Ramos (cell line): Measurements from ENCODE around the gene TCEAL1.
"Not testable (repeated sequence)": the region's sequence is repeated elsewhere in the genome, so short reads cannot be mapped to it uniquely, and the experiment has no call there.

Experiments used
- in situ Hi-C: fragments of 300-500 bp; cut with MboI; formaldehyde crosslinking; loops from one replicate; pipeline ENCODE4 v1.14.3; 2022; ENCODE audit warnings: low sequenced_read_pairs; ENCODE audit not compliant: unreplicated experiment

TCEAL1 gene

DNA sequence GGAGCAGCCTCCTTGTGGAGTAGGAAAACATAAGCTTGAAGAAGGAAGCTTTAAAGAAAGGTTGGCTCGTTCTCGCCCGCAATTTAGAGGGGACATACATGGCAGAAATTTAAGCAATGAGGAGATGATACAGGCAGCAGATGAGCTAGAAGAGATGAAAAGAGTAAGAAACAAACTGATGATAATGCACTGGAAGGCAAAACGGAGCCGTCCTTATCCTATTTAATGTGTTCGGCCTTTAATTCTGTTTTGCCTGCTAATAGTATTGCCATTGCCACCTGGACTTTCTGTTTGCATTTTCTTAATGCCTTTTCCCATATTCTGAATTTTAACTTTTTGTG is 1.4 kb downstream of the TCEAL1 start:
- in situ Hi-C loops = no loop called here

DNA sequence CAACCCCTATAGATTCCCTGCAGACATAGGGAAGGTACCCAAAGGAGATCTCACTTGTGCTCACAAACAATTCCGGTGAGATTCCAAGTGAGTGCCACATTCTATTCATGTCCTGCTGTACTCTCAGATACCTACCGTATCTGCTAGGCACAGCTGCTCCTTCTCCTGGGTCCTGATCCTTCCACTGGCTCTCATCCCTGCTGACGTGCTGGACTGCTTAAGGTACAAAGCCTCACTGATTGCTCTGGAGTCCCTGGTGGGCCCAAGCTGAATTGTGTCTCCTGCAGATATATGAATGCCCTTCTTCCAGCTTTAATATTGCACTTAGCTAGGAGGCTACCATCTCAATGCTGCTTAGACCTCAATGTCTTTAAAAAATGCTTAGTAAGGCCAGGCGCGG is 2.4 kb downstream of the TCEAL1 start:
- in situ Hi-C loops = no loop called here

DNA sequence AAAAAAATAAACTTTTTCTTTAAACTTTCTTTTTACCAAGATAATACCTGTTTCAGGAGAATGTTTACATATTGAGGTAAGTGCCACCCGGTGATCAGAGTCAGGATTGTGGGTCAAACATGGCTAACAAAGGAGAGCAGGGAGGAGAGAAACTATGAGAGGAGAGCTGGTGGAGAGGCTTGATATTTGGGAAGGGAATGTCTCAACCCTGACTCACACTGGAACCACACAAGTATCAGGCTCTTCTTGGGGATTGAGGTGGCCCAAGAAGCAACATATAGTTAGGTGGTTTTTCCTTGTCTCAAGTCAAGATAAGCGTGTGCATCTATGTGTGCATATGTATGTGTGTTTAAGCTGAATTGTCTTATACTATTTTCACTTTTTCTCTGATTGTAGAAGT is 6.7 kb downstream of the TCEAL1 start:
- in situ Hi-C loops = no loop called here

DNA sequence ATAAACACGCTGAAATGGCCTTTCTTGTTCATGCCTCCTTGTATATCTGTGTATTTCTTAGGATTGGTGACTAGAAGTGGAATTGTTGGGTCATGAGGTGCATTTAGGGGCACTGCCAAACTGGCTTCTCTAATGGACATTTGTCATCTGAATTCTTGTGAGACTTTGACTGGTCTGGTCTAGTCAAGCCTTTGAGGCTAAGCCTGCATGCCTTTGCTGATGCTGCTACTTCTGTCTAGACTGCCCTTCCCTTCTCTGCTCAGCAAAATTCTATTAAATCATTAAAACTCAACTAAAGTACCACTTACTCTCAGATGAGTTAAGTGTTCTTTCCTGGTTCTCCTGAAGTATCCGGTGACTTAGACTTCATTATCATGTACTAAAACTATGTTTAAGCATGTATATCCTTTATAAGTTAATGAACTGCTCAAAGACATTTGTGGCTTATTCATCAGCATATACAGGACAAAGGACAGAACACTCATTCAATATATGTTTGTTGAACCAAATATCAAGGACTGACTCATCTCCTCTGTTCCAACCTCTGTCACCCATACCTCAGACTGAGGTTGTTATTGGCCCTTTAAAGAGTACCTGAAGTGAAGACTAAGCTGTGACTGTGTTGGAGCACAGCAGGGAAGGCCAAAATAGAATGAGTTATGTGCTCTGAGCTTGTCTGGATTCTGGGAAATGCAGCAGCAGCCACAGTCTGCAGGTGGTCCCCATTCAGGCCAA is 9.0 kb downstream of the TCEAL1 start:
- in situ Hi-C loops = no loop called here

DNA sequence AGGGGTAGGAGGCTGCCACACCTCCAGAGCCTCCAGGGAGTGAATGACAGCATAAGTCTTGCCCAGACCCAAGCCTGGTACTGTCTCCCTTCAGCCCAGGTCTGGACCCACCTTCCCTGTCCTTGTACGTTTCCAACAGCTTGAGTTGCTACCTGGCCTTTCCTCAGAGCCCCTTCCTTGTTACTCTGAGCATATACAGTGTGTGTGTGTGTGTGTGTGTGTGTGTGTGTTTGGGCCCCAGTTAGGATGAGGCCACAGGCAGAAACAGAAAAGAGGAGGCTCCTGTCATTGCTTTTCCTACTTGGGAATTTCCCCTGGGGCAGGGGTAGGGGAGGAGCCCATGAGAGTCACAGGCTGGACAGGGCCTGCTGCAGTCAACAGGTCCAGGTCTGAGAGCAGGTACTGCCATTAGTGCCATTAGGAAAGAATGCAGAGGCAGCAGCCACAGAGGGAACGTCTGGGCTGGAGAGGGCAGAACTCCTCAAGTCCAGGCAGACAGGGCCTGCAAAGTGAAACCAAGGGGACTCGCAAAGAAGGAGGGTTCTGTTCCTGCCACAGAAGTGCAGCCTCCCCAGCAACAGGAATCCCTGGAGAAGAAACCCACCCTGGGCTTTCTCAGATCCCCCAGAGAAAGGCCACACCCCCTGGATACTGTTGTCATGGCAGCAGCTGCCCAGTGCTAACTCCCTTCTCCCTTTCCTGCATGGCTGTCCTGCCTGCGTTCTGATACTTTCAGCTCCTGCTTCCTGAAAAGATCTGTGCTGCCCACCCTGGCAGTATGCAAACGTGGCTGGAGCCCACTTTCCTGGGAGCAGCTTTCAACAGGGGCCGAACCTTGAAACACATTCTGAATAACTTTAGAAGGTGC is 9.9 kb downstream of the TCEAL1 start:
- in situ Hi-C loops = not testable (repeated sequence)

DNA sequence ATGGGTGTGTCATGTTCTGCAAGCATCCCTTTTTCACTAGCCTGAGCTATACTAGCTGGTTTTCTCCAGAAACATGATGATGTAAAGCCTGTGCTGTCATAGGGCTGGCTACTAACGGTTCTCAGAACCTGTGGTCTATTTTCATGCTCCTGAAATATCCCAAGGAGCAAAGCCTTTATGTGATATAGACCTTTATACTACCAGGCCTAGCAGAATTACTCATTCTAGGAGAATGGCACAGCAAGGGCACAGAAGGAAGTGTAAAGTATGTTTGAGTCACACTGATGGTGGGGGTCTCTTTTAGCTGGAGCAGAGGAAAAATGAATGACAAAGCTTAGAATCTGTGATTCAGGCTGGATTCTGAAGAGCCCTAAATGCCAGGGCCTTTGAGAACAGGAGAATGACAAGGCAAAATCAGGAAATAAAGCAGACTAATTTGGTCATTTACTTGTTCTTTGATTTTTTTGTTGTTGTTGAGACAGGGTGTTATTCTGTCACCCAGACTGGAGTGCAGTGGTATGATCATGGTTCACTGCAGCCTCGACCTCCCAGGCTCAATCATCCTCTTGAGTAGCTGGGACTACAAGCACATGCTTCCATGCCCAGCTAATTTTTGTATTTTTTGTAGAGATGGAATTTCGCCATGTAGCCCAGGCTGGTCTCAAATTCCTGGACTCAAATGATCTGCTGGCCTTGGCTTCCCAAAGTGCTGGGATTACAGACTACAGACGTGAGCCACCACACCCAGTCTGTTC is 11.8 kb downstream of the TCEAL1 start:
- in situ Hi-C loops = no loop called here

DNA sequence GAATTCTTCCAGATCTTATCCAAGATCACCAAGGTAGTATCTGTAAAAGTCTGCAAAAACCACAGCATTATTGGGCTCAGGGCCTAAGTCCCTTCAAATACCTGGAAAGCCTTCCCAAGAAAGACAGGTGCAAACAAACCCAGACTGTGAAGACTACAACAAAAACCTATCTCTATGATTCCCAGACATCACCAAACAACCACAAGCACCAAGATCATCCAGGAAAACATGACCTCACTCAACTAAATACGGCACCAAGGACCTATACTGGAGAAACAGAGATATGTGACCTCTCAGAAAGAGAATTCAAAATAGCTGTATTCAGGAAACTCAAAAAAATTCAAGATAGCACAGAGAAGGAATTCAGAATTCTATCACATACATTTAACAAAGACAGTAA is 15.3 kb downstream of the TCEAL1 start:
- in situ Hi-C loops = no loop called here

DNA sequence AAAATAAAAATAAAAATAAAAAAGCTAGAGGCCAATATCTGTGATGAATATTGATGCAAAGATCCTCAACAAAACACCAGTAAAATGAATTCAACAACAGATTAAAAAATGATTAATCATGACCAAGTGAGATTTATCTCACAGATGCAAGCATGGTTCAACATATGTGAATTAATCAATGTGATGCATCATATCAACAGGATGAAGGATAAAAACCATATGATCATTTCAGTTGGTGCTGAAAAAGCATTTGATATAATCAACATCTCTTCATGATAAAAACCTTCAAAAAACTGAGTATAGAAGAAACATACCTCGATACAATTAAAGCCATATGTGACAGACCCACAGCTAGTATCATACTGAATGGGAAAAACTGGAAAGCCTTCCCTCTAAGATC is 18.9 kb downstream of the TCEAL1 start:
- in situ Hi-C loops = no loop called here

DNA sequence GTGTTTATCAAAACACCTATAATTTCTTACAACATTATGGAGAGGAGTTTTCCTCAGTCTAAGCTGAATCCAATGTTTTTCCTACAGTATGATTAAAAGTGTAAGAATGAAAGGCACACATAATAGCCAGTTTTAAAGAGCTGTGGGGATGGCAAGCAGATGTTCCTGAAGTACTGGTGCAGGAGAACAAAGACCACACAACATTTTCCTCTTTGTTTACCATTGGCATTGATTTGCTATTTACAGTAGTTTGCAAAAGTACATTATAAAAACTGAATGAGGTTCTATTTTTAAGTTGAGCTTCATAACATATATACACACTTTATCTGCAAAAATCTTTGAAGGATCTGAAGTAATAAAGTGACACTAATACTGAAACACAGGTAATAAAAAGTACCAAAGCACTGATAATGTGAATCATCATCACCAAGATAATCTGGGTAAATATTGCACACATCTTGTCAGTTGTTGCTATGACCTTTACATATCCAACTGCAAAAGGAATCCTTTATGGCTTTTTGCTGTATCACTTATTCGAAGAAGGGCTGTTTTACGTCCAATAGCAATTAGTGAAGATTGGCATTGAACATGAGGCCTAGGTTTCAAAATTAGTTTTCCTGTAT is 22.5 kb downstream of the TCEAL1 start:
- in situ Hi-C loops = no loop called here

DNA sequence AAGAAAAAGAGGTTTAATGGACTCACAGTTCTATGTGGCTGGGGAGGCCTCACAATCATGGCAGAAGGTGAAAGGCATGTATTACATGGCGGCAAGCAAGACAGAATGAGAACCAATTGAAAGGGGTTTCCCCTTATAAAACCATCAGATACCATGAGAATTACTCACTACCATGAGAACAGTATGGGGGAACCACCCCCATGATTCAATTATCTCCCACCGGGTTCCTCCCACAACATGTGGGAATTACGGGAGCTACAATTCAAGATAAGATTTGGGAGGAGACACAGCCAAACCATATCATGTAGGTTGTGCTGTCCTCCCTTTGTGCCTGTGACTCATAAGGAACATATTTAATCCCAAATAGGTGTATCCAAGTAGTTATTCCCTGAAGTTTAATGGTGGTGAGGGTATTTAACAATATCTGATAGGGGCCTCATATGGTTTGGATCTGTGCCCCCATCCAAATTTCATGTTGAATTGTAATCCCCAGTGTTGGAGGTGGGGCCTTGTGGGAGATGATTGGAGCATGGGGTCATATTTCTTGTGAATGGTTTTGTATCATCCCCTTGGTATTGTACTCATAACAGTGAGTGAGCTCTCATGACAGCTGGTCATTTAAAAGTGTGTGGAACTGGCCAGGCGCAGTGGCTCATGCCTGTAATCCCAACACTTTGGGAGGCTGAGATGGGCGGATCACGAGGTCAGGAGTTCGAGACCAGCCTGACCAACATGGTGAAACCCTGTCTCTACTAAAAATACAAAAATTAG is 26.6 kb downstream of the TCEAL1 start:
- in situ Hi-C loops = not testable (repeated sequence)

DNA sequence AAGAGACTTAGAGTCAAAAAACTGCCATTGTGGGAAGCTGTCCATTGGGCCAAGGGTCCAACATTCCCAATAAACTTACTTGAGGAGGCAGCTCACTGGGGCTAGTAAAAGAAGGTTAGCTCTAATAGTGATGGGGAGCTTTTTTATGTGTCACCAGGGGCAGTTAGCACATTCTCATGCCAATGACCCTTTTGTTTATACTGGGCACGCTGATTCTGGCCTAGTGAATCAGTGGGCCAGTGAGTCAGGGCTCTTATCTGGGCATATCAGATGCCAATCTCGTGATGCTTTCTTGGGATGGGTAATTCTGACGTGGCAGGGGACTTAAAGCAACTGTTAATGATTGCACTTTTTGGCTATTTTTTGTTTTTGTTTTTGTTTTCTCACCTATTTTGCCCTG is 27.8 kb downstream of the TCEAL1 start:
- in situ Hi-C loops = no loop called here

DNA sequence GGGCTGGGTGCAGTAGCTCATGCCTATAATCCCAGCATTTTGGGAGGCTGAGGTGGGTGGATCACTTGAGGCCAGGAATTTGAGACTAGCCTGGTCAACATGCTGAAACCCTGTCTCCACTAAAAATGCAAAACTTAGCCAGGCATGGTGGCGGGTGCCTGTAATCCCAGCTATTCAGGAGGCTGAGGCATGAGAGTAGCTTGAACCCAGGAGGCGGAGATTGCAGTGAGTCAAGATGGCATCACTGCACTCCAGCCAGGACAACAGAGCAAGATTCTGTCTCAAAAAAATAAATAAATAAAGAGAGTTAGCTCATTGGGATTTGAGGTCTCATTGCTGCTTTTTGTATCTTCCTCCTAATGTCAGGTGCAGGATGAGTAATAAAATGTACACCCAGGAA is 28.3 kb downstream of the TCEAL1 start:
- in situ Hi-C loops = not testable (repeated sequence)

DNA sequence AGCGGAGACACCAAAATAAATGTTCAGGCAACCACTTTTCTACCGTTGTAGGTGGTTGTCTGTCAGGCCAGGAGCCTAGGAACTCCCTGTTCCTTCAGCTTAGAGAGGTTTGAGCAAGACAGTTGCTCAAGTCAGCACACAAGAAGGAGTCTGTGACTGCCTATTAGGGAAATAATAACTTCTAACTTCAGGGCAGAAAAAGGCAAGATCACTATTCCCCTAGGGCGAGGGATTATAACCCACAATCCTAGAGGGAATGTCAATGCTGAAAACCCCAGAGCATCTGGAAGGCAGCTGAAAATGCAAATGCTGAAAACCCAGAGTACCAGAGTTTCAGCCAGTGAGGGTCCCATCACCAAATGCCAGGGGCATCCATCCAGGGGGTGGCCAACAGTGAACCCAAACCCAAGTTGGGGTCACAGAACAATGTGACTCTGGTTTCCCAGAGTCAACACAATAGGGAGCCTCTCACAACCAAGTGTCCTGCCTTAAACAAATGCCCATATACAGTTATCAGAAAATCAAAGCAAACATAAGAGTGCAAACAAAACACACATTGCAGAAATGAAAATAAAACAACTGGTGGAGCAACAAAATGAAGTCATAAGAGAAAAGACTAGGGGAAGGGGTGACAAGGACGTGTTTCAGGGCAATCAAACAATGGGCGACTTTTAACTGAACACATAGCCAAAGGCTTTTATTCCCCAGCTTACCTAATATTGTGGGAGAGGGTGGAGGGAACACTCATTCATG is 30.1 kb downstream of the TCEAL1 start:
- in situ Hi-C loops = no loop called here

DNA sequence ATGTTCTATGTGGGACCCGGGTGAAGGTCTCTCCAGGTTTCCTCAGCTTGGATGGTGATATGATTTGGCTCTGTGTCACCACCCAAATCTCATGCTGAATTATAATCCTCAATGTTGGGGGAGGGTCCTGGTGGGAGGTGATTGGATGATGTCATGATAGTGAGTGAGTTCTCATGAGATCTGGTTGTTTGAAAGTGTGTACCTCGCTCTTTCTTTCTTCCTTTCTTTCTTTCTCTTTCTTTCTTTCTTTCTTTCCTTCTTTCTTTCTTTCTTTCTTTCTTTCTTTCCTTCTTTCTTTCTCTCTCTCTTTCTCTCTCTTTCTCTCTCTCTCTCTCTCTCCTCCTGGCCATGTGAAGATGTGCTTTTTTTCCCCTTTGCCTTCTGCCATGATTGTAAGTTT is 30.7 kb downstream of the TCEAL1 start:
- in situ Hi-C loops = not testable (repeated sequence)

DNA sequence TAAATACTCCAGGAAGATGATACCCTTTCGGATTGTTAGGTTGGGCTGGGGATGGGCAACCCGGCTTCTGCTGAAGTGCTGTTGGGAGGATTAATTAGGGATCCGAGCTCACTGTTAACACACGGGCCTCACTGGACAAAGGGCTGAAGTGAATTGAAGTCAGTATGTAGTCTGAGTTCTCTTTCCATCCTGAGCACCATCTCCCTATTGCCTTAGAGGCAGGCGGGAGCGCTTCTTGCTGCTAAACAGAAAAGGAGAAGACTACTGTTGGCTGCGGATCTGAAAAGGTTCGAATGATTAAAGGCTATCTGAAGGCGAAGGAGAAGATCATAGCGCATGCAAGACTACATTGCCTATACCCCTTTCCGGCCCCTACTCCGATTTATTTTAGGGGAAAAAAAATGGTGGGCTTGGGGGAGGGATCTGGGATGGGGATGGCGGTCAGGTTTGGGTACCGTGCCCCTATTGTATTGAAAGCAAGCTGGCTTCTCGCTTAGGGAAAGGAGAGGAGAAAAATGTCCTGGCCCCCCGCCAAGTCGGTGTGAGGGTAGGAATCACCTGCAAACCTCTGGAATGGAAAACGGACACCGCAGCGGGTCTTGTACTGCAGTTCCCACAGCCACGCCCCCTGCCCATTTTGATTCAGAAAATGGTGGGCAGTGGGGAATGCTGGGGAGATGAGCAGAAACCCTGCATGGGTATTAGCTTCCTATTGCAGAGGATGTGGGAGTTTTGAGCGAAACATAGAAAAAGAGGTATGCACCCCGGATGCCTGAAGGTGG is 35.4 kb downstream of the TCEAL1 start:
- in situ Hi-C loops = no loop called here

DNA sequence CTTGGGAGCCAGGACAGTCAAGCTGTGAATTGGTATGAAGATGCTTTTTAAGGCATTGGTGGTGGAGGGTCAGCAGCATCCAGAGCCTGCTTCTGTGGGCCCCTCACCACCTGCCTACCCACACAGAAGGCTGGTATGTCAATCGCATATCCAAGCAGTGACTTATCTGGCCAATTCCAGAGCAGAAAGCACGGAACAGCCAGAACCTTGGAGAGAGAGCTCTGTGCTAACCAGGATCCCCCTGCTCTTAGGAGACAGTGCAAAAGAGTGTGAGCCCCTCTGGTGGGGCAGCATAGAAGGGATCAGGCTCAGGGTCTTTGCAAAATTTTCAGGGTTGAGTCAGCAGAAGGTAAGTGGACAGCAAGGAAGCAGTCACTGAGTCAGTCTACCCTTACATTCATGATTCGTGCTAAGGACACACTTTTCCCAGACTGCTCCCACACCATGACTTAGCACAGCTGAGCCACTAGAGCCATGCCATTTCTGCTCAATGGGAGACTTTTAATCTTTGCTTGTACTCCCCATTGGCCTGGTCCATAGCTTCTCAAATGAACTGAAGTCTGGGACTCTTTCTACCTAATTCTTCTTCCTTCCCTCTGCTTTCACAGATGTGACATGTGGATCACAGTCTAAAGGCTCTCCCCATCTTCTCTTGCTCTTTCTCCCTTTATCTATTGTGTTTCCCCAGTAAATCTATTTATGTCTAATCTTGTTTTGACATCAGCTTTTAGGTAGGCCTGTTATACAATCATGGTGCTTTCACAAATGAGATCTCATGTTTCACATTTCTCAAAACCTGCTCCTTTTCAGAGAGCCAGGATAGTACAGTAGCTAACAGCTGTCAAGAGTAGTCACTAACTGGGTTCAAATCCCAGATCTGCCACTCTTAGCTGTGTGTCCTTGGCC is 37.7 kb downstream of the TCEAL1 start:
- in situ Hi-C loops = no loop called here

DNA sequence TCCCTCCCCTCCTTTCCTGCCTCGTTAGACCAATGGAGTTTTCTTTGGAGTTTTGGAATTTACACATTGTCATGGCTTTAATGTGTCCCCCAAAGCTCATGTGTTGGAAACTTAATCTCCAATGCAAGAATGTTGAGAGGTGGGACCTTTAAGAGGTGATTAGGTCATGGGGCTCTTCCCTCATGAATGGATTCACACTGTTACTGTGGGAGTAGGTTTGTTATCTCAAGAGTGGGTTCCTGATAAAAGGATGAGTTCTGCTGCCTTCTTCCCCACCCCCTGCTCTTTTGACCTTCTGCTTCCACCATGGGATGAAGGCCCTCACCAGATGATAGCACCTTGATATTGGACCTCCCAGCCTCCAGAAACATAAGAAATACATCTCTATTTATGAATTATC is 41.0 kb downstream of the TCEAL1 start:
- in situ Hi-C loops = no loop called here
